ENCODE data around the gene CUEDC1.

CUEDC1 gene

GRCh38 chr17:57955183-57955931 is at the start of gene CUEDC1:
CUEDC1 (minus strand) TSS chr17:57955412; CDS start chr17:57885564, 69,848 bp downstream.
- peak; percentile 71 for DNase-seq

GRCh38 chr17:58004060-58004459 is 48.8 kb upstream of the CUEDC1 start:
- DNase-seq = no peak

GRCh38 chr17:58002973-58003372 is 47.8 kb upstream of the CUEDC1 start:
- no peak for DNase-seq

GRCh38 chr17:58002154-58002948 is 47.1 kb upstream of the CUEDC1 start:
- DNase-seq = no peak

GRCh38 chr17:58001461-58002124 is 46.4 kb upstream of the CUEDC1 start:
- no peak for DNase-seq

GRCh38 chr17:57999496-58000017 is 44.3 kb upstream of the CUEDC1 start:
- DNase-seq = peak; percentile 65

GRCh38 chr17:57999010-57999495 is 43.8 kb upstream of the CUEDC1 start:
- DNase-seq = no peak

- DNase-seq = no peak
These were observed 42.0 kb upstream of the CUEDC1 start for GRCh38 chr17:57997085-57997809.

- peak; percentile 81 for DNase-seq
These were observed 40.1 kb upstream of the CUEDC1 start for GRCh38 chr17:57995076-57995956.

GRCh38 chr17:57994436-57994835 is 39.2 kb upstream of the CUEDC1 start:
- DNase-seq = no peak

- no peak for DNase-seq
These were observed 38.5 kb upstream of the CUEDC1 start for GRCh38 chr17:57993471-57994365.

- DNase-seq = no peak
These were observed 36.3 kb upstream of the CUEDC1 start for GRCh38 chr17:57991537-57991936.

GRCh38 chr17:57990037-57990436 is 34.8 kb upstream of the CUEDC1 start:
- DNase-seq = no peak

GRCh38 chr17:57988301-57989250 is 33.4 kb upstream of the CUEDC1 start:
- peak; percentile 75 for DNase-seq

GRCh38 chr17:57987581-57988300 is 32.5 kb upstream of the CUEDC1 start, which contains the start of gene VEZF1:
VEZF1 (minus strand) TSS chr17:57988254; CDS start chr17:57988111, 143 bp downstream.
- peak; percentile 80 for DNase-seq

- DNase-seq = peak; percentile 84
These were observed 31.8 kb upstream of the CUEDC1 start for GRCh38 chr17:57986841-57987580.

- DNase-seq = peak; percentile 51
These were observed 30.4 kb upstream of the CUEDC1 start for GRCh38 chr17:57985675-57985974.
